KMS-11 (cell line): ENCODE measurements around the gene TECPR2.

Source experiments
- H2AFZ ChIP-seq: fragments of 200-600 bp; sonication (generic); 2 replicates; pipeline ENCODE4 v1.6.1; 2016; ENCODE audit warnings: antibody characterized with exemption, mixed run types, low read depth
- H3K27ac ChIP-seq: fragments of 200-600 bp; sonication (generic); 2 replicates; pipeline ENCODE4 v1.6.1; 2016; ENCODE audit warnings: mild to moderate bottlenecking, mixed run types
- H3K27me3 ChIP-seq: fragments of 200-600 bp; sonication (generic); 2 replicates; pipeline ENCODE4 v1.6.1; 2017; ENCODE audit warnings: mild to moderate bottlenecking, low read depth, mixed run types, moderate library complexity; ENCODE audit not compliant: insufficient read depth
- H3K36me3 ChIP-seq: fragments of 200-600 bp; sonication (generic); 2 replicates; pipeline ENCODE4 v1.6.1; 2017; ENCODE audit warnings: mild to moderate bottlenecking, mixed run types; ENCODE audit not compliant: insufficient read depth
- H3K4me1 ChIP-seq: fragments of 200-600 bp; sonication (generic); 2 replicates; pipeline ENCODE4 v1.6.1; 2016; ENCODE audit warnings: mild to moderate bottlenecking, low read depth, mixed run types; ENCODE audit not compliant: poor library complexity, severe bottlenecking
- H3K4me2 ChIP-seq: fragments of 200-600 bp; sonication (generic); 2 replicates; pipeline ENCODE4 v1.7.0; 2016; ENCODE audit warnings: mild to moderate bottlenecking, mixed run types
- H3K4me3 ChIP-seq: fragments of 200-600 bp; sonication (generic); IDR thresholded peaks from 2 replicates; pipeline ENCODE4 v1.6.1; 2017; ENCODE audit warnings: low read depth, low read length, mixed read lengths; ENCODE audit not compliant: insufficient read depth
- H3K79me2 ChIP-seq: fragments of 200-600 bp; sonication (generic); 2 replicates; pipeline ENCODE4 v1.6.1; 2016; ENCODE audit warnings: low read depth, mixed run types; ENCODE audit not compliant: insufficient read depth
- H3K9ac ChIP-seq: fragments of 200-600 bp; sonication (generic); 2 replicates; pipeline ENCODE4 v1.6.1; 2016; ENCODE audit warnings: mild to moderate bottlenecking, mixed run types
- H4K20me1 ChIP-seq: fragments of 200-600 bp; sonication (generic); 2 replicates; pipeline ENCODE4 v1.6.1; 2016; ENCODE audit warnings: mild to moderate bottlenecking, mixed run types; ENCODE audit not compliant: insufficient read depth
- TF ChIP-seq, protein P1 (sequence below): fragments of 200-600 bp; sonication (generic); conservative IDR thresholded peaks from 2 replicates; pipeline ENCODE4 v1.6.1; 2017; ENCODE audit warnings: low read depth, mild to moderate bottlenecking, antibody characterized with exemption, low read length, moderate library complexity, mixed read lengths

Gene TECPR2

DNA sequence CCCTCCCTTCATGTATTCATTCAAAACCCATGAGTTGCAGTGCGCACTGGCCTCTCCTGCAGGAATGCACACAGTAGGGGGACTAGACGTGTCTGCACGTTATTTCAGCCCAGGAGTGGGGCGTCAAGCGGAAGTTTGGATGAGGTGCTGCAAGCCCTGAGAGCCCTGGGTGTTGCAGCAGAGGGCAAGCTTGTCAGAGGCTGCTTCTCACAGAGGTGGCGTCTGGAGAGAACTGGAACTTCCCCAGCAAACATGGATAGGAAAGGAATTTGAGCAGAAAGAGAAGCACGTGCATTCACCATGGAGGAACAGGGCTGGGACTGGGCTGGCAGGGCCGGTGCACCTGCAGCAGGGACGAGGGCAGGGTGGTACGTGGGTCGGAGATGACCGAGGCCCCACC lies 64.9 kb downstream of the TECPR2 start:
- no peak overlapping the region for H3K4me3 ChIP-seq
- H3K4me2 ChIP-seq: no peak overlapping the region
- H3K36me3 ChIP-seq: no peaks in the 10 kb centered on the region
- no peaks in the 10 kb centered on the region for H3K27me3 ChIP-seq
- peaks cover 8% of the 10 kb centered on the region for H3K4me1 ChIP-seq
- no peak overlapping the region for H3K27ac ChIP-seq
- H3K9ac ChIP-seq: no peak overlapping the region
- no peak overlapping the region for H2AFZ ChIP-seq
- TF ChIP-seq, protein P1, sequence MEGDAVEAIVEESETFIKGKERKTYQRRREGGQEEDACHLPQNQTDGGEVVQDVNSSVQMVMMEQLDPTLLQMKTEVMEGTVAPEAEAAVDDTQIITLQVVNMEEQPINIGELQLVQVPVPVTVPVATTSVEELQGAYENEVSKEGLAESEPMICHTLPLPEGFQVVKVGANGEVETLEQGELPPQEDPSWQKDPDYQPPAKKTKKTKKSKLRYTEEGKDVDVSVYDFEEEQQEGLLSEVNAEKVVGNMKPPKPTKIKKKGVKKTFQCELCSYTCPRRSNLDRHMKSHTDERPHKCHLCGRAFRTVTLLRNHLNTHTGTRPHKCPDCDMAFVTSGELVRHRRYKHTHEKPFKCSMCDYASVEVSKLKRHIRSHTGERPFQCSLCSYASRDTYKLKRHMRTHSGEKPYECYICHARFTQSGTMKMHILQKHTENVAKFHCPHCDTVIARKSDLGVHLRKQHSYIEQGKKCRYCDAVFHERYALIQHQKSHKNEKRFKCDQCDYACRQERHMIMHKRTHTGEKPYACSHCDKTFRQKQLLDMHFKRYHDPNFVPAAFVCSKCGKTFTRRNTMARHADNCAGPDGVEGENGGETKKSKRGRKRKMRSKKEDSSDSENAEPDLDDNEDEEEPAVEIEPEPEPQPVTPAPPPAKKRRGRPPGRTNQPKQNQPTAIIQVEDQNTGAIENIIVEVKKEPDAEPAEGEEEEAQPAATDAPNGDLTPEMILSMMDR: no peak
- no peaks in the 10 kb centered on the region for H3K79me2 ChIP-seq
- H4K20me1 ChIP-seq: no peaks in the 10 kb centered on the region

DNA sequence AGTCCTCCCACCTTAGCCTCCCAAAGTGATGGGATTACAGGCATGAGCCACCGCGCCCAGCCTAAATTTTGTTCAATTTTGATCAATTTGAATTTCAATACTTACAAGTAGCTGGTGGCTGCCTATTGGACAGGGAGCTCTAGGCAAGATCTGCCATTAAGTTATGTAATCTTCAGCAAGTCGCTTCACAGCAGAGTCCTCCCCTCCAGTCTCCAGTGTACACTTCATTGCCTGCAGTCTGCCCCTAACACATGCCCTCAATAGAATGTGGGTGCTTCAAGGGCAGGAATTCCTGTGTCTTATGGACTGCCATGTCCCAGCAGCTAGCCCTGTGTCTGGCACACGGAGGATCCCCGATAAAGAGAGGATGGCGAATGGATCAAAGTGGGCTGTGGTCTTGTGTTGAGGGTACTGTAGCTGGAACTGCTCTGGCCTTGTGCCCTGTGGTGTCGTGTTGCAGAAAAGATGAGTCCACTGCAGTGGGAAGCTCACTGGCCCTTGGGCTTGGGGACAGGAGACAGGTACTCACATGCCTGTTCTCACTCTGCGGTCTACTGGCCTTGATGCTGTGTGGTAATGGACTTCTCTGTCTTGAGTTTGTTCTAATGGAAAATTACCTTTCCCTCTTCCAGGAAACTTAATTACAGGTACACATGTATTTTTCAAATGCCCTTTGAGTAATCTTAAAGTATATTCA lies 67.6 kb downstream of the TECPR2 start:
- no peak overlapping the region for H3K4me2 ChIP-seq
- H3K27ac ChIP-seq: no peak overlapping the region
- TF ChIP-seq, protein P1: no peak
- H3K4me3 ChIP-seq: no peak overlapping the region
- no peak overlapping the region for H3K9ac ChIP-seq
- H3K79me2 ChIP-seq: no peaks in the 10 kb centered on the region
- no peaks in the 10 kb centered on the region for H3K36me3 ChIP-seq
- no peaks in the 10 kb centered on the region for H4K20me1 ChIP-seq
- H3K4me1 ChIP-seq: peaks cover 13% of the 10 kb centered on the region
- H3K27me3 ChIP-seq: no peaks in the 10 kb centered on the region
- no peak overlapping the region for H2AFZ ChIP-seq

DNA sequence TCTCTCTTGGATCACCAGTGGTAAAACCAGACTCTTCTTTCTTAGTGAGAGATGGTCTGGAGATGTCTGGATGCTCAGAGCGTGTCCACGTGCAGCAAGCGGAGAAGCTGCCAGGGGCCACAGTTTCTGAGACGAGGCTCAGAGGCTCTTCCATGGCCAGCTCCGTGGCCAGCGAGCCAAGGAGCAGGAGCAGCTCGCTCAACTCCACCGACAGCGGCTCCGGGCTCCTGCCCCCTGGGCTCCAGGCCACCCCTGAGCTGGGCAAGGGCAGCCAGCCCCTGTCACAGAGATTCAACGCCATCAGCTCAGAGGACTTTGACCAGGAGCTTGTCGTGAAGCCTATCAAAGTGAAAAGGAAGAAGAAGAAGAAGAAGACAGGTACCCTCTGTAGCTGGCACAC lies 69.0 kb downstream of the TECPR2 start:
- no peak overlapping the region for H3K9ac ChIP-seq
- H3K27me3 ChIP-seq: no peaks in the 10 kb centered on the region
- H4K20me1 ChIP-seq: no peaks in the 10 kb centered on the region
- no peak overlapping the region for H3K4me2 ChIP-seq
- H3K27ac ChIP-seq: no peak overlapping the region
- TF ChIP-seq, protein P1: no peak
- H2AFZ ChIP-seq: no peak overlapping the region
- H3K4me3 ChIP-seq: no peak overlapping the region
- H3K36me3 ChIP-seq: no peaks in the 10 kb centered on the region
- H3K4me1 ChIP-seq: peaks cover 6% of the 10 kb centered on the region
- no peaks in the 10 kb centered on the region for H3K79me2 ChIP-seq

DNA sequence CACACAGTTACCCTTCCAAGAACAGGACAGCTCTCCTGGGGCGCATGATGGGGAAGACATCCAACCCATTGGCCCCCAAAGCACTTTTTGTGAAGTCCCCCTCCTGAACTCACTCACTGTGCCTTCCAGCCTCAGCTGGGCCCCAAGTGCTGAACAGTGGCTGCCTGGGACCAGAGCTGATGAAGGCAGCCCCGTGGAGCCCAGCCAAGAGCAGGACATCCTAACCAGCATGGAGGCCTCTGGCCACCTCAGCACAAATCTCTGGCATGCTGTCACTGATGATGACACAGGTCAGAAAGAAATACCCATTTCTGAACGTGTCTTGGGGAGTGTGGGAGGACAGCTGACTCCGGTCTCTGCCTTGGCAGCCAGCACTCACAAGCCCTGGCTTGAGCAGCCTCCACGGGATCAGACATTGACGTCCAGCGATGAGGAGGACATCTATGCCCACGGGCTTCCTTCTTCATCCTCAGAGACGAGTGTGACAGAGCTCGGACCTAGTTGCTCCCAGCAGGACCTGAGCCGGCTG lies 72.0 kb downstream of the TECPR2 start:
- H3K36me3 ChIP-seq: no peaks in the 10 kb centered on the region
- H3K4me3 ChIP-seq: no peak overlapping the region
- H3K4me1 ChIP-seq: peaks cover 6% of the 10 kb centered on the region
- no peak overlapping the region for H3K4me2 ChIP-seq
- H4K20me1 ChIP-seq: no peaks in the 10 kb centered on the region
- H3K9ac ChIP-seq: no peak overlapping the region
- no peaks in the 10 kb centered on the region for H3K79me2 ChIP-seq
- H3K27me3 ChIP-seq: no peaks in the 10 kb centered on the region
- TF ChIP-seq, protein P1: no peak
- H3K27ac ChIP-seq: no peak overlapping the region
- H2AFZ ChIP-seq: no peak overlapping the region
